Mesothelial cell of epicardium (in vitro differentiated cells): ENCODE measurements around the gene LRP4. TPM values are rescaled to one million over a fixed set of nuclear protein-coding genes. Genes with fewer than 3 reads are reported as not detected.
A peak's percentile ranks its signal among the peaks of the same experiment; 100 is the strongest.
"Not testable (repeated sequence)": the region's sequence is repeated elsewhere in the genome, so short reads cannot be mapped to it uniquely, and the experiment has no call there.

ENCODE experiments used
- DNase-seq, 2 experiments: peaks; one replicate each; pipeline ENCODE4 v3.0.0; 2021; ENCODE audit warnings: low spot score in 2 of 2; ENCODE audit not compliant: unreplicated experiment in 2 of 2
- H3K27ac Mint-ChIP-seq: 2 replicates; pipeline ENCODE4 v1.8.0; 2021; ENCODE audit warnings: mixed read lengths
- H3K27me3 Mint-ChIP-seq: 2 replicates; pipeline ENCODE4 v1.8.0; 2021; ENCODE audit warnings: low read depth, mixed read lengths
- H3K36me3 Mint-ChIP-seq: 2 replicates; pipeline ENCODE4 v1.8.0; 2021; ENCODE audit warnings: mixed read lengths
- H3K4me1 Mint-ChIP-seq: 2 replicates; pipeline ENCODE4 v1.8.0; 2021; ENCODE audit warnings: mixed read lengths
- H3K4me3 Mint-ChIP-seq: 2 replicates; pipeline ENCODE4 v1.8.0; 2021; ENCODE audit warnings: mild to moderate bottlenecking, moderate library complexity, mixed read lengths
- H3K9me3 Mint-ChIP-seq: 2 replicates; pipeline ENCODE4 v1.8.0; 2021; ENCODE audit warnings: mixed read lengths
- total RNA-seq: library from RNA; stranded (reverse); gene quantifications from 3 replicates; pipeline ENCODE4 v1.2.1, GENCODE V29; 2021
- TF ChIP-seq, protein P1 (sequence below): fragments of 200-600 bp; sonication (generic); IDR thresholded peaks from one replicate; pipeline ENCODE4 v1.5.0; 2021; ENCODE audit warnings: antibody characterized with exemption; ENCODE audit not compliant: unreplicated experiment

LRP4 gene, protein sequence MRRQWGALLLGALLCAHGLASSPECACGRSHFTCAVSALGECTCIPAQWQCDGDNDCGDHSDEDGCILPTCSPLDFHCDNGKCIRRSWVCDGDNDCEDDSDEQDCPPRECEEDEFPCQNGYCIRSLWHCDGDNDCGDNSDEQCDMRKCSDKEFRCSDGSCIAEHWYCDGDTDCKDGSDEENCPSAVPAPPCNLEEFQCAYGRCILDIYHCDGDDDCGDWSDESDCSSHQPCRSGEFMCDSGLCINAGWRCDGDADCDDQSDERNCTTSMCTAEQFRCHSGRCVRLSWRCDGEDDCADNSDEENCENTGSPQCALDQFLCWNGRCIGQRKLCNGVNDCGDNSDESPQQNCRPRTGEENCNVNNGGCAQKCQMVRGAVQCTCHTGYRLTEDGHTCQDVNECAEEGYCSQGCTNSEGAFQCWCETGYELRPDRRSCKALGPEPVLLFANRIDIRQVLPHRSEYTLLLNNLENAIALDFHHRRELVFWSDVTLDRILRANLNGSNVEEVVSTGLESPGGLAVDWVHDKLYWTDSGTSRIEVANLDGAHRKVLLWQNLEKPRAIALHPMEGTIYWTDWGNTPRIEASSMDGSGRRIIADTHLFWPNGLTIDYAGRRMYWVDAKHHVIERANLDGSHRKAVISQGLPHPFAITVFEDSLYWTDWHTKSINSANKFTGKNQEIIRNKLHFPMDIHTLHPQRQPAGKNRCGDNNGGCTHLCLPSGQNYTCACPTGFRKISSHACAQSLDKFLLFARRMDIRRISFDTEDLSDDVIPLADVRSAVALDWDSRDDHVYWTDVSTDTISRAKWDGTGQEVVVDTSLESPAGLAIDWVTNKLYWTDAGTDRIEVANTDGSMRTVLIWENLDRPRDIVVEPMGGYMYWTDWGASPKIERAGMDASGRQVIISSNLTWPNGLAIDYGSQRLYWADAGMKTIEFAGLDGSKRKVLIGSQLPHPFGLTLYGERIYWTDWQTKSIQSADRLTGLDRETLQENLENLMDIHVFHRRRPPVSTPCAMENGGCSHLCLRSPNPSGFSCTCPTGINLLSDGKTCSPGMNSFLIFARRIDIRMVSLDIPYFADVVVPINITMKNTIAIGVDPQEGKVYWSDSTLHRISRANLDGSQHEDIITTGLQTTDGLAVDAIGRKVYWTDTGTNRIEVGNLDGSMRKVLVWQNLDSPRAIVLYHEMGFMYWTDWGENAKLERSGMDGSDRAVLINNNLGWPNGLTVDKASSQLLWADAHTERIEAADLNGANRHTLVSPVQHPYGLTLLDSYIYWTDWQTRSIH (N-terminal part only)
- total RNA-seq: 26.2 to 29.2 TPM (median 26.8 TPM) in 3 replicates

DNA sequence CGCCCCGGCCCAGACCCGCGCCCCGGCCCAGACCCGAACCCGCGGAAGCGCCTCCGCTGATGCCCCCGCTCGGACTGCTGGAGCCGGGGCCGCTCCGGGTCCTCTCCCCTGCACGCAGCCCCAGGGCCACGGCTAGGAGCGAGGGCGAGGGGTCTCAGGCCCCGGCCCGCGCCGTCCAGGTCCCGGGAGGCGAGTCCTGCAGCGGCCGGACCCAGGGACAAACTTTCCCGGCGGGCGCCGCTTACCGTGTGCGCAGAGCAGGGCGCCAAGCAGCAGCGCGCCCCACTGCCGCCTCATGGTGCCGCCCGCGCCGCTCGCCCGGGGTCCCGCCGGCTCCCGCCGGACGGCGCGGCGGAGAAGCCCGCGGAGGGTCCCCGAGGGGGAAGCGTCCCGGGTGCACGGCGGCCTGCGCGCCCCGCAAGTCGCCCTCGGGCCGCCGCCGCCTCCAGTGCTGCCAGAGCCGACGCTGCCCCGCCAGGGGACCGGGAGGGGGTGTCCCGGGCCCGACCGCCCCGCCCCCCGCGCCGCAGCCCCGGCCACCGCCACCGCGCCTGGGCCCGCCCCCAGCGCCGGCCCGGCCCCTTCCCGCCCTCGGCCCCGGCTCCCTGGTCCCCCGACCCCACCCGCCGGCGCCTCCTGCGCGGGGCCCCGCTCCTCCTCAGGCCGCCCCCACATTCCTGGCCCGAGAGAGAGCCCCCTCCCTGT lies at the start of gene LRP4:
TSS of gene LRP4 (minus strand) at position 468 of the 705 bp plus-strand sequence. CDS start at position 297, 171 bp downstream.
- Mint-ChIP-seq H3K9me3 (no peaks in the 10 kb centered on the region), H3K4me3 (peak within 1 kb of the TSS; percentile 83), H3K27ac (peak within 1 kb of the TSS; percentile 82), H3K36me3 (no peaks in the 10 kb centered on the region), H3K27me3 (no peaks in the 10 kb centered on the region), H3K4me1 (peaks cover 44% of the 10 kb centered on the region)
- TF ChIP-seq, protein P1, sequence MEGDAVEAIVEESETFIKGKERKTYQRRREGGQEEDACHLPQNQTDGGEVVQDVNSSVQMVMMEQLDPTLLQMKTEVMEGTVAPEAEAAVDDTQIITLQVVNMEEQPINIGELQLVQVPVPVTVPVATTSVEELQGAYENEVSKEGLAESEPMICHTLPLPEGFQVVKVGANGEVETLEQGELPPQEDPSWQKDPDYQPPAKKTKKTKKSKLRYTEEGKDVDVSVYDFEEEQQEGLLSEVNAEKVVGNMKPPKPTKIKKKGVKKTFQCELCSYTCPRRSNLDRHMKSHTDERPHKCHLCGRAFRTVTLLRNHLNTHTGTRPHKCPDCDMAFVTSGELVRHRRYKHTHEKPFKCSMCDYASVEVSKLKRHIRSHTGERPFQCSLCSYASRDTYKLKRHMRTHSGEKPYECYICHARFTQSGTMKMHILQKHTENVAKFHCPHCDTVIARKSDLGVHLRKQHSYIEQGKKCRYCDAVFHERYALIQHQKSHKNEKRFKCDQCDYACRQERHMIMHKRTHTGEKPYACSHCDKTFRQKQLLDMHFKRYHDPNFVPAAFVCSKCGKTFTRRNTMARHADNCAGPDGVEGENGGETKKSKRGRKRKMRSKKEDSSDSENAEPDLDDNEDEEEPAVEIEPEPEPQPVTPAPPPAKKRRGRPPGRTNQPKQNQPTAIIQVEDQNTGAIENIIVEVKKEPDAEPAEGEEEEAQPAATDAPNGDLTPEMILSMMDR: no peak
- DNase-seq: peak; percentile 49 to 68

DNA sequence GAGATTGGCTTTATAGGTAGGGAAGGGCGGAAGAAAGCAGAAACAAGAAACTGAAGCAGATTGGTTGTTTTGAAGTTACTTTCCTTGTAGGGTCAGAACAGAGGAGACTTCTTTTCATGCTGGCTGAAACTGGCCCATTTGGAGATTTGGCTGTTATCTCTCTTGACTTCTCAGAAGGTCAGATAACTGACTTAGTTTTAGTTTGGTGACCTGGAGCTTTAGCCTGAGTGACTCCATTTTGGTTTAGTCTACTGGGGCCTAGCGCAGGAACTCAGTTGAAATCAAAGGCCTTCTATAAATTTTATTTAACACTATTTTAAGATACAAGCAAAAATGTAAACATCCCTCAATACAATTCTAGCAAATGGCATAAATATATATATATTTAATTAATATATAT lies 49.6 kb upstream of the LRP4 start:
- Mint-ChIP-seq H3K27ac (no peak overlapping the region), H3K4me3 (no peak overlapping the region), H3K27me3 (no peaks in the 10 kb centered on the region), H3K4me1 (no peaks in the 10 kb centered on the region), H3K36me3 (peaks cover 14% of the 10 kb centered on the region), H3K9me3 (peaks cover 4% of the 10 kb centered on the region)
- no peak for DNase-seq
- TF ChIP-seq, protein P1: no peak

DNA sequence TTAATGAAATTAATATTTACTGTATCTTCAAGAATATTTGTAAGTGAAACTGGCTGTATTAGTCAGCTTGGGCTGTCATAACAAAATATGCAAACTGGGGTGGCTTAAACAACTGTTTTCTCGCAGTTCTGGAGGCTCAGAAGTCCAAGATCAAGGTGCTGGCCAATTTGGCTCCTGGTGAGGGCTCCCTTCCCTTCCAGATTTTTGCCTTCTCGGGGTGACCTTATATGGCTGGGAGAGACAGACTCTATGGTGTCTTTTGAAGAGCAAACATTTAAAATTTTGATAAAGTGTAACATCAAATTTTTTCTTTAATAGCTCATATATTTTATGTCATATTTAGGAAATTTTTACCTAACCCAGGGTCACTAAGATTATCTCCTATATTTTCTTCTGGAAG lies 48.4 kb upstream of the LRP4 start:
- TF ChIP-seq, protein P1: no peak
- H3K4me1 Mint-ChIP-seq: no peaks in the 10 kb centered on the region
- no peaks in the 10 kb centered on the region for H3K27me3 Mint-ChIP-seq
- DNase-seq: no peak
- H3K36me3 Mint-ChIP-seq: peaks cover 16% of the 10 kb centered on the region
- no peak overlapping the region for H3K27ac Mint-ChIP-seq
- no peak overlapping the region for H3K4me3 Mint-ChIP-seq
- peaks cover 5% of the 10 kb centered on the region for H3K9me3 Mint-ChIP-seq

DNA sequence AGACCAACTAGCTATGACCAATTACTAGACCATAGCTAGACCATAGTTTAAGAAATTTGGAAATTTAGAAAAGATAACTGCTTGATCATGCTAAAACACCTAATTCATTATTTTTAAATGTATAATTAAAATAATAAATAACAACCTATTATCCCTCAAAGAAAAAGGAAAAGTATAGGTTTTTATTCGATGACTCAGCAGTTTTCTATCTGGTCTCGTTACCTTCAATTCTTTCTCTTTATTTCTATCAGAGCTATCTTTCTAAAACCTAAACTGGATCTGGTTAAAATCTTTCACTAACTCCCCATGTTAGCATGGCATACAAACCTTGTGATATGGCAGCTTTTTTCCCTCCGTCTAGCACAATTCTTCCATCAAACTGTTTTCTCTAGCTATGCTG lies 45.5 kb upstream of the LRP4 start:
- H3K9me3 Mint-ChIP-seq: peaks cover 22% of the 10 kb centered on the region
- H3K4me3 Mint-ChIP-seq: no peak overlapping the region
- TF ChIP-seq, protein P1: no peak
- DNase-seq: no peak
- no peaks in the 10 kb centered on the region for H3K27me3 Mint-ChIP-seq
- no peak overlapping the region for H3K27ac Mint-ChIP-seq
- H3K4me1 Mint-ChIP-seq: no peaks in the 10 kb centered on the region
- peaks cover 40% of the 10 kb centered on the region for H3K36me3 Mint-ChIP-seq

DNA sequence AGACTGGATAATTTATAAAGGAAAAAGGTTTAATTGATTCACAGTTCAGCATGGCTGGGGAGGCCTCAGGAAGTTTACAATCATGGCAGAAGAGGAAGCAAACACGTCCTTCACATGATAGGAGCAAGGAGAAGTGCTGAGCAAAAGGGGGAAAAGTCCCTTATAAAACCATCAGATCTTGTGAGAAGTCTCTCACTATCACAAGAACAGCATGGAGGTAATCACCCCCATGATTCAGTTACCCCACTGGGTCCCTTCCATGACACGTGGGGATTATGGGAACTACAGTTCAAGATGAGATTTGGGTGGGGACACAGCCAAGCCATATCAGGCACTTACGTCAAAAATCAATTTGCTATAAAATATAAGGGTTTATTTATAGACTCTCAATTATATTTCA lies 43.5 kb upstream of the LRP4 start:
- Mint-ChIP-seq H3K9me3 (peaks cover 27% of the 10 kb centered on the region), H3K36me3 (peaks cover 47% of the 10 kb centered on the region)
- not testable (repeated sequence) for H3K27me3 Mint-ChIP-seq, H3K4me3 Mint-ChIP-seq, H3K27ac Mint-ChIP-seq, H3K4me1 Mint-ChIP-seq, DNase-seq
